OCI-LY1 (cell line): Measurements from ENCODE around the gene RAB3C.

Source experiments
- H2AFZ ChIP-seq: fragments of 200-600 bp; sonication (generic), shearing (Covaris generic); 2 replicates; pipeline ENCODE4 v1.6.0; 2014; ENCODE audit warnings: antibody characterized with exemption, mild to moderate bottlenecking, low read length
- H3F3A ChIP-seq: fragments of 200-600 bp; sonication (generic), shearing (Covaris generic); 2 replicates; pipeline ENCODE4 v1.6.0; 2014; ENCODE audit warnings: mild to moderate bottlenecking, antibody characterized with exemption, low read length, moderate library complexity; ENCODE audit not compliant: insufficient read depth
- H3K27ac ChIP-seq: fragments of 200-600 bp; sonication (generic); 2 replicates; pipeline ENCODE4 v1.5.1; 2014; ENCODE audit warnings: low read length, mixed run types, mild to moderate bottlenecking, low read depth; ENCODE audit not compliant: poor library complexity, severe bottlenecking
- H3K27me3 ChIP-seq: fragments of 200-600 bp; sonication (generic); 2 replicates; pipeline ENCODE4 v1.6.0; 2014; ENCODE audit warnings: antibody characterized with exemption, mild to moderate bottlenecking, low read length, moderate library complexity; ENCODE audit not compliant: insufficient read depth
- H3K36me3 ChIP-seq: fragments of 200-600 bp; sonication (generic); 2 replicates; pipeline ENCODE4 v1.6.1; 2014; ENCODE audit warnings: mild to moderate bottlenecking, antibody characterized with exemption, low read length, moderate library complexity, mixed read lengths; ENCODE audit not compliant: insufficient read depth
- H3K4me1 ChIP-seq: fragments of 200-600 bp; sonication (generic); 2 replicates; pipeline ENCODE4 v1.5.1; 2014; ENCODE audit warnings: mild to moderate bottlenecking, low read length, moderate library complexity; ENCODE audit not compliant: insufficient read depth, severe bottlenecking
- H3K4me2 ChIP-seq: fragments of 200-600 bp; sonication (generic), shearing (Covaris generic); 2 replicates; pipeline ENCODE4 v1.6.1; 2014; ENCODE audit warnings: low read length
- H3K4me3 ChIP-seq: fragments of 200-600 bp; sonication (generic); 2 replicates; pipeline ENCODE4 v1.5.1; 2014; ENCODE audit warnings: low read length, low read depth, mild to moderate bottlenecking, mixed read lengths; ENCODE audit not compliant: poor library complexity, severe bottlenecking
- H3K79me2 ChIP-seq: fragments of 200-600 bp; shearing (Covaris generic); 2 replicates; pipeline ENCODE4 v1.6.1; 2016; ENCODE audit warnings: mixed run types, low read length, mixed read lengths; ENCODE audit not compliant: insufficient read depth
- H3K9ac ChIP-seq: fragments of 200-600 bp; sonication (generic), shearing (Covaris generic); 2 replicates; pipeline ENCODE4 v1.6.1; 2014; ENCODE audit warnings: mild to moderate bottlenecking, low read length, mixed read lengths
- H3K9me2 ChIP-seq: fragments of 200-600 bp; sonication (generic), shearing (Covaris generic); 2 replicates; pipeline ENCODE4 v1.6.1; 2014; ENCODE audit warnings: low read depth, mild to moderate bottlenecking, low read length, mixed read lengths
- H3K9me3 ChIP-seq: fragments of 200-600 bp; shearing (Covaris generic); 2 replicates; pipeline ENCODE4 v1.6.1; 2014; ENCODE audit warnings: low read length, mixed read lengths
- H4K20me1 ChIP-seq: fragments of 200-600 bp; sonication (generic), shearing (Covaris generic); 2 replicates; pipeline ENCODE4 v1.6.0; 2016; ENCODE audit warnings: mild to moderate bottlenecking, low read length; ENCODE audit not compliant: insufficient read depth
- CTCF ChIP-seq: fragments of 200-600 bp; sonication (generic), shearing (Covaris generic); IDR thresholded peaks from 2 replicates; pipeline ENCODE4 v1.5.1; 2017; ENCODE audit warnings: mild to moderate bottlenecking, antibody characterized with exemption, low read length, moderate library complexity, mixed read lengths
- EZH2 ChIP-seq: fragments of 200-600 bp; sonication (generic), shearing (Covaris generic); IDR thresholded peaks from 2 replicates; pipeline ENCODE4 v1.8.0; 2017; ENCODE audit warnings: borderline replicate concordance, mixed run types, mild to moderate bottlenecking, antibody characterized with exemption, low read length, moderate library complexity, mixed read lengths

RAB3C gene

GRCh38 chr5:58770136-58770535 lies 187.3 kb downstream of the RAB3C start:
- Histone ChIP-seq H3K79me2 (no peaks in the 10 kb centered on the region), H3K9me2 (no peaks in the 10 kb centered on the region), H3K4me1 (no peaks in the 10 kb centered on the region), H3K36me3 (no peaks in the 10 kb centered on the region), H3K9me3 (no peaks in the 10 kb centered on the region), H3F3A (no peaks in the 10 kb centered on the region), H4K20me1 (no peaks in the 10 kb centered on the region), H2AFZ (no peak overlapping the region), H3K27ac (no peak overlapping the region), H3K27me3 (no peaks in the 10 kb centered on the region), H3K4me2 (no peak overlapping the region), H3K4me3 (no peak overlapping the region), H3K9ac (no peak overlapping the region)
- TF ChIP-seq CTCF: no peak
- no peak for TF ChIP-seq EZH2

- no peak overlapping the region for H3K27ac ChIP-seq
Observed at GRCh38 chr5:58771796-58772195, 188.9 kb downstream of the RAB3C start.

GRCh38 chr5:58773744-58774441 lies 191.0 kb downstream of the RAB3C start:
- Histone ChIP-seq H4K20me1 (no peaks in the 10 kb centered on the region), H3K27me3 (no peaks in the 10 kb centered on the region), H3K9me2 (no peaks in the 10 kb centered on the region), H3K9ac (no peak overlapping the region), H2AFZ (no peak overlapping the region), H3K36me3 (no peaks in the 10 kb centered on the region), H3K9me3 (no peaks in the 10 kb centered on the region), H3K4me2 (no peak overlapping the region), H3K27ac (no peak overlapping the region), H3K4me1 (no peaks in the 10 kb centered on the region), H3K4me3 (no peak overlapping the region), H3F3A (no peaks in the 10 kb centered on the region), H3K79me2 (no peaks in the 10 kb centered on the region)
- TF ChIP-seq CTCF: no peak
- TF ChIP-seq EZH2: no peak

More at GRCh38 chr5:58771796-58772195, 188.9 kb downstream of the RAB3C start:
- H2AFZ ChIP-seq: no peak overlapping the region
- H3K4me2 ChIP-seq: no peak overlapping the region
- no peak overlapping the region for H3K4me3 ChIP-seq
- no peaks in the 10 kb centered on the region for H3K9me2 ChIP-seq
- no peak overlapping the region for H3K9ac ChIP-seq
- no peaks in the 10 kb centered on the region for H3K79me2 ChIP-seq
- H3K9me3 ChIP-seq: no peaks in the 10 kb centered on the region
- no peaks in the 10 kb centered on the region for H3K4me1 ChIP-seq
- H3K36me3 ChIP-seq: no peaks in the 10 kb centered on the region
- H3K27me3 ChIP-seq: no peaks in the 10 kb centered on the region
- TF ChIP-seq CTCF (no peak), EZH2 (no peak)
- H3F3A ChIP-seq: no peaks in the 10 kb centered on the region
- H4K20me1 ChIP-seq: no peaks in the 10 kb centered on the region
